GM21576 (cell line): ENCODE results near the gene ELOVL5.

Experiments used
- ATAC-seq: cut with Tn5 transposase; IDR thresholded peaks from one replicate; pipeline ENCODE4 v1.9.1; 2021; ENCODE audit warnings: mild to moderate bottlenecking, moderate library complexity; ENCODE audit not compliant: unreplicated experiment

ELOVL5 gene

GRCh38 chr6:53244399-53244931 lies 104.3 kb downstream of the ELOVL5 start:
- ATAC-seq: no peak

GRCh38 chr6:53241938-53242337 lies 106.8 kb downstream of the ELOVL5 start:
- ATAC-seq: no peak

- no peak for ATAC-seq
These were observed 108.0 kb downstream of the ELOVL5 start for GRCh38 chr6:53240761-53241160.

- ATAC-seq: no peak
These were observed 108.6 kb downstream of the ELOVL5 start for GRCh38 chr6:53240139-53240538.

- ATAC-seq: peak; percentile 46
These were observed 109.2 kb downstream of the ELOVL5 start for GRCh38 chr6:53239526-53239925.

- ATAC-seq: no peak
These were observed 110.4 kb downstream of the ELOVL5 start for GRCh38 chr6:53238311-53238710.

DNA sequence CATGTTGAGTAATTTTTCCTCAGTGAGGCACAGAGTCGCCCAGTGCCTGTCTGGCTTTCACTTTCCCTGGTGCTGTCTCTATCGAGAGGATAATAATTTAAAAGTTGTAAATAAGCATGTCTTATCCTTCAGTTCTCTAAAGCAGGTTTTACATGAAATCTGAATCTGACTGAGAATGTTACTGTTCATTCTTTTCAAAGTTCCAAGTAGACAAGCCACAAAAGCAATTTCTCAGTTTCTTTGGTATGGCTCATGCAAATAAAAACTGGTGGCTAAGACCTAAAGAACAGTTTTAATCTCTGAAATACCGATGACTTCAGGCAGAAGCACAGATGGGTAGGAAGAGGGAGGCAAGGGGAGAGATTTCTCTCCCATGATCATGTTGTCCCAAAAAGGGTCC lies 112.5 kb downstream of the ELOVL5 start:
- peak; percentile 35 for ATAC-seq

- no peak for ATAC-seq
These were observed 113.2 kb downstream of the ELOVL5 start for GRCh38 chr6:53235508-53235907.

GRCh38 chr6:53233309-53233708 lies 115.4 kb downstream of the ELOVL5 start:
- ATAC-seq: no peak

- ATAC-seq: no peak
These were observed 117.8 kb downstream of the ELOVL5 start for GRCh38 chr6:53230775-53231467.

DNA sequence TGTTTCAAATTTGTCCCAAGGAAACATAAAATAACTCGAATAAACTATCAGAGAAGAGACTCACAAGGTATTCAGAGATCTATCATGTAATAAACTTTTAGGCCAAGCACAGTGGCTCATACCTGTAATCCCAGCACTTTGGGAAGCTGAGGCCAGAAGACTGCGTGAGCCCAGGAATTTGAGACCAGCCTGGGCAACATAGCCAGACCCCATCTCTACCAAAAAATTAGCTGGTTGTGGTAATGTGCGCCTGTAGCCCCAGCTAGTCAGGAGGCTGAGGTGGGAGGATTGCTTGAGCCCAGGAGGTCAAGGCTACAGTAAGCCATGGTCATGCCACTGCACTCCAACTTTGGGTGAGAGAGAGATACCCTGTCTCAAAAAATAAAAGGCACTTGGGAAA lies 120.9 kb downstream of the ELOVL5 start:
- no peak for ATAC-seq

- ATAC-seq: no peak
These were observed 128.1 kb downstream of the ELOVL5 start for GRCh38 chr6:53220605-53221004.
